Endothelial cell of umbilical vein (primary cell): ENCODE measurements around the gene RTBDN.

ENCODE experiments used
- CTCF ChIP-seq, 2 donors: IDR thresholded peaks; 1 replicate in 1 of 2; 2 replicates in 1 of 2; pipeline ENCODE4 v1.5.1; 2011; ENCODE audit warnings: low read length in 2 of 2, mild to moderate bottlenecking in 2 of 2, moderate library complexity in 2 of 2, control low read depth in 1 of 2, inconsistent platforms in 1 of 2, low read depth in 1 of 2; ENCODE audit not compliant: insufficient read depth in 1 of 2; ENCODE audit errors: extremely low read depth in 1 of 2
- FOS ChIP-seq: IDR thresholded peaks from 2 replicates; pipeline ENCODE4 v1.6.1; 2011; ENCODE audit warnings: mild to moderate bottlenecking, low read length, moderate library complexity, borderline replicate concordance; ENCODE audit not compliant: insufficient read depth
- POLR2AphosphoS5 ChIP-seq: IDR thresholded peaks from 2 replicates; pipeline ENCODE4 v1.6.1; 2012; ENCODE audit warnings: low read depth, mild to moderate bottlenecking, control low read depth, low read length, moderate library complexity; ENCODE audit not compliant: insufficient read depth

DNA sequence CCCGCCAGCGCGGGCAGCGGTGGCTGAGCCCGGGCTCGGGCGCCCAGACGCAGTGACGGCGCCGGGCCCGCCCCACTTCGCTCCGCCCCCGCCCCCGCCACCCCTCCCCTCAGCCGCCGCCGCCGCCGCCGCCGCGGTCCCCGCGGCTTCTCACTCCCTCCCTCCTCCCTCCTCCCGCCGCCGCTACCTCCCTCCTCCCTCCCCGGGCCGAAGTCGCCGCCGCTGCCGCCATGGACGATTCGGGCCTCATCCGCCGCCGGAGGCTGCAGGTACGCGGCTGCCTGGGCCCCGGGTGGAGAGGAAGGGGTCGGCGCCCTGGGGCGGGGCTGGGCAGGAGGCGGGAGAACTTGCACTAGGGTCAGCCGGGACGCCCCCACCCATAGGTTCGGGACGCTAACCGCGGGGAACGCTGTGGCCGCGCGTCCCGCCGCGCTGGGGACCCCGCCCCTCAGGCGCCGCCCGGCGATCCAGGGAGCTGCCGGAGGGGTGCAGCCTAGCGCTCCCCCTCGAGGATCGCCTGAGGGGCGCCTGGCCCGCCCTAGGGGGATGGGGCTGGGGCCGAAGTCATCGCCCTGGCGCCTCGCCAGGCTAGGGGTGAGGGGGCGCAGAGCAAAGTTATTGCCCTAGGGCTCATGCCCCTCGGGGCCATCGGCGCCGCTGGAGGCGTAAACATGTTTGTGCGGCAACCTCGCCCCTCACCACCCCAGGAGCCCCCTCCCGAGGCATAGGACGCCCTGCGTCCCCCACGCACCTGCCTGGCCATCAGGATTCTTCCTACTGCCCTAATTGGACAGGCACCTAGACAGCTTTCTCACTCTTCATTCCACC lies 427 bp downstream of the RTBDN start:
- TF ChIP-seq CTCF (IDR thresholded peaks at IDR 0.05; ENCODE audit: extremely low read depth in 1 of 2, insufficient read depth in 1 of 2, low read depth in 1 of 2, low read length in 2 of 2) (no peak), POLR2AphosphoS5 (no peak), FOS (no peak)
